HG03280 (cell line): ENCODE measurements around the gene QPCT.
A peak's percentile ranks its signal among the peaks of the same experiment; 100 is the strongest.
"Not testable (repeated sequence)": the region's sequence is repeated elsewhere in the genome, so short reads cannot be mapped to it uniquely, and the experiment has no call there.

Source experiments
- ATAC-seq: cut with Tn5 transposase; IDR thresholded peaks from one replicate; pipeline ENCODE4 v1.9.1; 2021; ENCODE audit warnings: mild to moderate bottlenecking, moderate library complexity; ENCODE audit not compliant: unreplicated experiment

The QPCT gene

GRCh38 chr2:37357530-37357929 is 13.1 kb downstream of the QPCT start:
- no peak for ATAC-seq

GRCh38 chr2:37358466-37358865 is 14.0 kb downstream of the QPCT start:
- no peak for ATAC-seq

- ATAC-seq: no peak
Measured at GRCh38 chr2:37361216-37361815, 16.9 kb downstream of the QPCT start.

GRCh38 chr2:37361994-37362698 is 17.7 kb downstream of the QPCT start:
- no peak for ATAC-seq

GRCh38 chr2:37364351-37364750 is 19.9 kb downstream of the QPCT start:
- no peak for ATAC-seq

- ATAC-seq: peak; percentile 58
Measured at GRCh38 chr2:37365669-37366068, 21.2 kb downstream of the QPCT start.

GRCh38 chr2:37366773-37367172 is 22.3 kb downstream of the QPCT start:
- no peak for ATAC-seq

- no peak for ATAC-seq
Measured at GRCh38 chr2:37367310-37367709, 22.9 kb downstream of the QPCT start.

GRCh38 chr2:37367984-37368383 is 23.6 kb downstream of the QPCT start:
- no peak for ATAC-seq

- ATAC-seq: no peak
Measured at GRCh38 chr2:37370666-37371065, 26.2 kb downstream of the QPCT start.

- no peak for ATAC-seq
Measured at GRCh38 chr2:37372000-37372399, 27.6 kb downstream of the QPCT start.

GRCh38 chr2:37375741-37376288 is 31.4 kb downstream of the QPCT start:
- ATAC-seq: peak; percentile 27

GRCh38 chr2:37376421-37377186 is 32.2 kb downstream of the QPCT start:
- peak; percentile 92 for ATAC-seq

- no peak for ATAC-seq
Measured at GRCh38 chr2:37377187-37377532, 32.7 kb downstream of the QPCT start.

- no peak for ATAC-seq
Measured at GRCh38 chr2:37378411-37378810, 34.0 kb downstream of the QPCT start.

- no peak for ATAC-seq
Measured at GRCh38 chr2:37379881-37380296, 35.5 kb downstream of the QPCT start.

- ATAC-seq: not testable (repeated sequence)
Measured at GRCh38 chr2:37380787-37381186, 36.4 kb downstream of the QPCT start.

- ATAC-seq: not testable (repeated sequence)
Measured at GRCh38 chr2:37384261-37384660, 39.8 kb downstream of the QPCT start.

- ATAC-seq: no peak
Measured at GRCh38 chr2:37387148-37387835, 42.9 kb downstream of the QPCT start.

- ATAC-seq: no peak
Measured at GRCh38 chr2:37388074-37388473, 43.6 kb downstream of the QPCT start.

- no peak for ATAC-seq
Measured at GRCh38 chr2:37389395-37389794, 45.0 kb downstream of the QPCT start.
